ENCODE data around the gene KMT2C.
A peak's percentile ranks its signal among the peaks of the same experiment; 100 is the strongest.
"Not testable (repeated sequence)": the region's sequence is repeated elsewhere in the genome, so short reads cannot be mapped to it uniquely, and the experiment has no call there.

KMT2C gene

GRCh38 chr7:152307902-152308301, 127.9 kb downstream of the KMT2C start:
- H3K27ac ChIP-seq: no peak overlapping the region
- TF ChIP-seq CTCF (IDR thresholded peaks at IDR 0.05) (no peak), ZFX (IDR thresholded peaks at IDR 0.05; ENCODE audit: borderline replicate concordance) (no peak)

DNA sequence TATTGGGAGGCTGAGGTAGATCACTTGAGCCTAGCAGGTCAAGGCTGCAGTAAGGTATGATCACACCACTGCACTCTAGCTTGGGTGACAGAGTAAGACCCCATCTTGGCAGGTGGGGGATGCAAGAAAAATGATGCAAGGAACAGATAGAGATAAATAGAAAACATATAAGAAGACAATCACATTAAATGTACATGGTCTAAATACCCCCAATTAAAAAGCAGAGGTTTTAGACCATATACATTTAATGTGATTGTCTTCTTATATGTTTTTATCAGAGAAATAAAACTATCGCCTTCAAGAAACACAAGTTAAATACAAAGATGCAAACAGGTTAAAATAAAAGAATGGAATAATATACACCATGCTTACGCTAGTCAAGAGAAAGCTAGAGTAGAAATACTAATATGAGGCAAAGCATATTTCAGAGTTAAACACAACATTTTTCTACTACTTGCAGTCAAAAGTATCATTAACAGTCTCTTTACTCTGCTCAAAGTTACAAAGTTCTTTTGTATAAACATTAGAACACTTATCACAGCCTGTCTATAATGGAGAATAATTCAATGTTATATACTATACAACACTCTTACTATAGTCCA, 136.2 kb downstream of the KMT2C start:
- not testable (repeated sequence) for H3K27ac ChIP-seq

DNA sequence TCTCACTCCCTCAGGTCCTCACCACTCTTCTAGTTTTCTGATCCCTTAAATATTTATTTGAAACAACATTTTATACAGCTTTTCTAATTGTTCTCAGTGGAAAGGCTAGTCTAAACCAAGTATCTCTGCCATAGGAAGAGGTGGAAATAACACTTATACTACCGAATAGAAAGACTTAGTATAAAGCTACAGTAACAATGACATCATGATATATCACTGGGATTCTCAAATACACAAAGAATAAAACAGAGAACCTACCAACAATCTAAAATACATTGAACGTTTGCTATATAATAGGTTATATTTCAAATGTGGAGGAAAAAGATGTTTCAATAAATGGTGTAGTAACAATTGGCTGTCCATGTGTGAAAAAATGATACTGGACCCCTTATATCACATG, 142.9 kb downstream of the KMT2C start:
- TF ChIP-seq ZFX (IDR thresholded peaks at IDR 0.05; ENCODE audit: borderline replicate concordance): no peak
- no peak for TF ChIP-seq CTCF (IDR thresholded peaks at IDR 0.05)
- H3K27ac ChIP-seq: no peak overlapping the region

DNA sequence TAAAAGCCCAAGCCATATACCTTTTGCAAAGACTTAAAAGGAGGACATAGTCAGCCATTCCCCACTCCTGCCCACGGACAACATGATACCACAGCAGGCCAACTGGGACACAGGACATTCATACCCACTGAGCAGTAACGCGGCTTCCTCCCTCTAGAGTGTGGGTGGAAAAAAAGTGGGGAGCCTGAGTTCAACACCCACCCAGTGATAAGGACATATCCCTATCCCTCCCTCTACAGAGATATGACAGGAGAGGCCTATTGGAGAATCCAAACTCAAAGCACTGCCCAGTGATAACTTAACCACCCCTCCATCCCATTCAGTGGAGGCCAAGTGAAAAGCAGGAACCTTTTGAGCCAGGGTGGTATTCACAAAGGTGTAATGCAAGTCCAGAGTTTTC, 148.8 kb downstream of the KMT2C start:
- not testable (repeated sequence) for H3K27ac ChIP-seq

DNA sequence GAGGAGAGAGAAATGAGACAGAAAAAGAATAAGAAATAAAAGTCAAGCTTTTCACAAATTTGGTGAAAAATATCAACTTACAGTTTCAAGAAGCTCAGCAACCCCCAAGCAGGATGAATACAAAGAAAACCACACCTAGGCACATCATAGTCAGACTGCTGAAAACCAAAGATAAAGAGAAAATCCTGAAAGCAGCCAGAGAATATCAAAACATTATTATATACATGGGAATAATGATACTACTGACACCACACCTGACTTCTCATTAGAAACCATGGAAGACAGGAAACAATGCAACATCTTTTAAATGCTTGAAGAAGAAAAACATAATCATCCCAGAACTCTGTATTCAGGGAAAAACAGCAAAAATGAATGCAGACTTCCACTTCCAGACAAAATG, 149.6 kb downstream of the KMT2C start:
- not testable (repeated sequence) for H3K27ac ChIP-seq

- H3K27ac ChIP-seq: not testable (repeated sequence)
These were observed 150.8 kb downstream of the KMT2C start for GRCh38 chr7:152284998-152285397.

DNA sequence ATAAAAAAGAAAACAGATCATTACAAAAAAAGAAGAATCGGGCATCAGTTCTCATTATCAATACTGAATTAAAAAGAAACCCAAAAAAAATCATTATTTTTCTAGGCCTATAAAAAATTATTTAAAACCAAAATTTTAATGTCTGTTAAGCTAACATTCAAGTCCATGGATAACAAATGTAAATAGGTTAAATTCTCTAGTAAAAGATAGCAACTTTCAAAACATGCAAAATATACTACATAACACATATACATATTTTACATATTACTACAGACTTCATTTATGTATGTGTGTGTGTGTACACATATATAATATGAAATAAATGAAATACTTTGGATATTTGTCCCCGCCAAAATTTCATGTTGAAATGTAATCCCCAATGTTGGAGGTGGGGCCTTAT, 158.1 kb downstream of the KMT2C start:
- H3K27ac ChIP-seq: not testable (repeated sequence)

DNA sequence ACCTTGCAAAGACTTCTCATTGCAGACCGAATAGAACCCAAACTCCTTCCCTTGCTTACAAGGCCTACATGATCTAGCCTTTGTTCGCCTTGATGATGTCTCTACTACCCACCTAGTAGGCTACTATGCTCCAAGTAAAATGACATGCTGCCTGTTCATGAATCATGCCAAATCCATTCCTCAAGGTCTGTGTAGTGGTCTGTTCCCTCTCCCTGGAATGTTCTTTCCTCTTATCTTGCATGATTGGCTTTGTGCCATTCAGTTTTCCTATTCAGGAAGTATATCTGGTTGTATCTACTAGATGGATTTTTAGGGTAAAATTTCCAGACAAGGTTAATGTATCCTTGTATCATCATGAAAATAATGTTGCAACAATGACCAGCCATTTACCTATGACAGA, 165.4 kb downstream of the KMT2C start:
- H3K27ac ChIP-seq: not testable (repeated sequence)

GRCh38 chr7:152266859-152267258, 168.9 kb downstream of the KMT2C start:
- not testable (repeated sequence) for H3K27ac ChIP-seq

DNA sequence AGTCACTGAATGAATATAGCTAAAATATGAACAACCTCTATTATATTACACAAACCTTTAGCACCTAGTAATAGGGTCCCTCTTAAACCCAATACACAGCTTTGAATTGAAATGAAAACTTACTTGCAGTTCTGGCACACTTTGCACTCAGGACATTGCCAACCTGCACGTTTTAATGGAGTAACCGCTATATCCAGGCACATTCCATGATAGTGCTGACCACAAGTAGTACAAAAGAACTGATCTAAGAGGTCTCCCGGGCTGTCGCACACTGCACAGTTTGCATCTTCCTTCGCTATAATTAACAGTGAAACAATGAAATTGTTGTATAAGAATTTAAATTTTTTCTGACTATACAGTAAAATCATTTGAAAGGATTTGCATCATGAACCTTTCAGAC, 170.9 kb downstream of the KMT2C start:
- H3K27ac ChIP-seq: not testable (repeated sequence)

DNA sequence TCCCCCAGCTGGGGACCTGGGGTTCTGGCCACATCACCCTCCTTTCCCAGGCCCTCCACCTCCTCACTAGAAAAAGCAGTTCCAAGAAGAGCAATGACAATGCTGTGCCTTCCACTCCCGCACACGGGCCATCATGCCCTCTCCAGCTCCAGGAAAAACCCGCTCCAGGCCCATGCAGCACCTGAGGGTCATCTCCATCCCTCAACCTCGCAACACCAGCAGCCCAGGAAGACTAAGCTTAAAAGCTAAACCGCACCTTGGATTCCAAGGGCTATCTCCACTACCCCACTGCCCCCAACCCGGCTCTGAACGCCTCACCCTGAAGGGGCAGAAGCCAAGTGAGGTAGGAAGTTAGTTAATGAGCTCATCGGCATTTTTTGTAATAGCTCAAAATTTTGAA, 173.7 kb downstream of the KMT2C start:
- not testable (repeated sequence) for H3K27ac ChIP-seq

- H3K27ac ChIP-seq: 0 out of 2 replicates have a peak overlapping the region, but pooled peaks have one; percentile 4
These were observed 176.2 kb downstream of the KMT2C start for GRCh38 chr7:152259645-152260044.

GRCh38 chr7:152247851-152248250, 188.0 kb downstream of the KMT2C start:
- H3K27ac ChIP-seq: not testable (repeated sequence)

DNA sequence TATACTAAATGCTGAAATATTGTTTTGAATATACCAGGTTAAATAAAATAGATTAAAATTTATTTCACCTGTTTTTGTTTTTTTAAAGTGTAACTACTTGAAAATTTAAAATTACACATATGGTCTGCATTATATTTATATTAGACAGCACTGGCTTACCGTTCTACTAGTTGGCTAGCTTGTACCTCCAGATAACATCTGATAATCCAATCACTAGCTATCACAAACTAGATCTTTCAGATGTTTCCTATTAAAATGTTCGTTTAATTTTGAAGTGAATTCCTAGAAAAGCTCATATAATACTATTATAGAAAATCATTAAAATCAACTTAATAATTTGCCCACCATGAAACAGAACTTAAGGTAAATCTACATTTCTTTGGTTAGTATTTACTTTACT, 190.4 kb downstream of the KMT2C start:
- not testable (repeated sequence) for H3K27ac ChIP-seq

DNA sequence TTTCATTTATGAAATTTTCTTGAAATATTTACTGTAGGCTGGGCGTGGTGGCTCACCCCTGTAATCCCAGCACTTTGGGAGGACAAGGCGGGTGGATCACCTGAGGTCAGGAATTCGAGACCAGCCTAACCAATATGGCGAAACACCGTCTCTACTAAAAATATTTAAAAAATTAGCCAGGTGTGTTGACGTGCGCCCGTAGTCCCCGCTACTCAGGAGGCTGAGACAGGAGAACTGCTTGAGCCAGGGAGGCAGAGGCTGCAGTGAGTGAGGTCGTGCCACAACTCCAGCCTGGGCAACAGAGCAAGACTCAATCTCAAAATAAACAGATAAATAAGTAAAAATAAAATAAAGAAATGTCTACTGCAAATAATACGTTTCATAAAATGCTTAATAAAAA, 192.3 kb downstream of the KMT2C start:
- H3K27ac ChIP-seq: not testable (repeated sequence)

GRCh38 chr7:152241301-152241700, 194.5 kb downstream of the KMT2C start:
- H3K27ac ChIP-seq: not testable (repeated sequence)

DNA sequence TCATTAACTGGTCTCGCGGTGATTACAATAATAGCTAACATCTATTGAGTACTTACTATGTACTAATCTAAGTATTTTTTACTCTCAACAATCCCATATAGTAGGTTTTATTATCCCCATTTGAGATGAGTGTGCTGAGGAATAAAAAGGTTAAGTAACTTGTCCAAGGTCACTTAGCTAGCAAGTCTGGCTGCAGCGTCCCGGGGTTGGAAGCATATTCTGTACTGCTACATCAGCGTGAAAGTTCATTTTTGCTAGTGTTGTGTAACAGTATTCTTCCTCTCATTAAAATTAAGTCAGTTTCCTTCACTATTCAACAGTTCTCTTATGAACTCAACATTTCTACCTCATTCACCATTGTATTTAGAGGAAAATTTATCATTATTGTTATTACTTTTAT, 199.5 kb downstream of the KMT2C start:
- not testable (repeated sequence) for H3K27ac ChIP-seq

GRCh38 chr7:152234421-152234820, 201.4 kb downstream of the KMT2C start:
- H3K27ac ChIP-seq: not testable (repeated sequence)
